Activated naive CD4-positive, alpha-beta T cell treated with anti-CD3 and anti-CD28 coated beads for 36 hours (primary cell): Measurements from ENCODE around the gene LIPA. TPM values are rescaled to one million over a fixed set of nuclear protein-coding genes. Genes with fewer than 3 reads are reported as not detected.

ENCODE experiments used
- CTCF ChIA-PET: fragments of 350-600 bp; sonication (Branson Sonifier 250); formaldehyde crosslinking; loops from one replicate; lab custom pipeline; 2021; ENCODE audit warnings: antibody characterized with exemption; lab: Charles Lee
- DNase-seq: peaks from one replicate; pipeline ENCODE4 v3.0.0-alpha.2; 2020
- H3K27ac Mint-ChIP-seq: one replicate; pipeline ENCODE4 v1.8.0; 2021; ENCODE audit warnings: mild to moderate bottlenecking, mixed read lengths
- H3K27me3 Mint-ChIP-seq: one replicate; pipeline ENCODE4 v1.8.0; 2021; ENCODE audit warnings: low read depth, mixed read lengths
- H3K36me3 Mint-ChIP-seq: one replicate; pipeline ENCODE4 v1.8.0; 2021; ENCODE audit warnings: low read depth, mixed read lengths
- H3K4me1 Mint-ChIP-seq: one replicate; pipeline ENCODE4 v1.8.0; 2021; ENCODE audit warnings: low read depth, mixed read lengths
- H3K4me3 Mint-ChIP-seq: one replicate; pipeline ENCODE4 v1.8.0; 2021; ENCODE audit warnings: mild to moderate bottlenecking, moderate library complexity, mixed read lengths
- H3K9me3 Mint-ChIP-seq: one replicate; pipeline ENCODE4 v1.8.0; 2021; ENCODE audit warnings: mixed read lengths
- intact Hi-C: fragments of 100-400 bp; cut with micrococcal nuclease; formaldehyde crosslinking; loops from one replicate; pipeline ENCODE4 v1.15.1; 2023
- total RNA-seq, 2 experiments: library from RNA; stranded (reverse); gene quantifications; one replicate each; pipeline ENCODE4 v1.2.3, GENCODE V29; 2021

Gene LIPA
- total RNA-seq, 2 experiments from 2014 or later: 16.1 to 17.2 TPM

DNA sequence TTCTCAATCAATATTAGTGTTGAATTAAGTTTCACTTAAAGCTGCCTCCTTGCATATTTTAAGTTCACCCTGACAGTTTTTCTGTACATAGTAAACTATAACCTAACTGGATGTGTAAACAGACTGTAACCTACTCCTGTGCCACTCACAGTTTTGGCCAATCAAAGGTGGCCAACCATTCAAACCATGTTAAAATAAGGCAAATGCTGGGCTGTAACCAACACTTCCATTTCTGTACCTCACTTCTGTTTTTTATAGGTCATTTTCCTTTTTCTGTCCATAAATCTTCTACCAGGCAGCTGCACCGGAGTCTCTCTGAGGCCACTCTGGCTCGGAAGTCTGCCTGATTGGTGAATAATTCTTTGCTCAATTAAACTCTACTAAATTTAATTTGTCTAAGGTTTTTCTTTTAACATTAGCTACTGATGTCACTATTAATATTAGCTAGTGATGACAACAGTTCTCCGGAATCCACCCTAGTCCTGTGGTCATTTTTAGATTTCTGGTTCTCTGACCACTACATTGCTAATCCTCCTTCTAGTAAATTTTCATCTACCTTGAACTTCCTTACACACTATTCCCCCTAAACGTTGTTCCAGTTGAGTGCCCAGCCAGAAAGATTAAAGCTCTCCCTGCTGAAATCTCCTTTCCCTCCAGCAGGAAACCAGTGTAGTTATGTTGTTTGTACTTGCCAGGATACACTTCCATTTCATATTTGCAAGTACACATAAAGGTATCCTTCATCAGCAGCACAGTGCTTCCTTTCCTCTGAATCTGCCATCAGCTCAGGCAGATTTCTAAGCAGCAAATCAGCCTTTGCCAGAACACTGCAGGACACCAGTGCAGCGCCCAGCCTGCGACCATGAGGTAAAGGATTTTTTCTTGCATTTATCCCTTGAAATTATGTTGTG is 31.7 kb upstream of the LIPA start:
- H3K36me3 Mint-ChIP-seq: no peaks in the 10 kb centered on the region
- H3K4me3 Mint-ChIP-seq: no peak overlapping the region
- H3K4me1 Mint-ChIP-seq: no peaks in the 10 kb centered on the region
- intact Hi-C loops: no loop called here
- no peak overlapping the region for H3K27ac Mint-ChIP-seq
- CTCF ChIA-PET: interaction anchor here (0.6 kb wide), 1 partner anchor 21 kb away, joined by 7 read pairs; no protein-coding TSS in a partner anchor
- DNase-seq: no peak
- H3K9me3 Mint-ChIP-seq: no peaks in the 10 kb centered on the region
- H3K27me3 Mint-ChIP-seq: no peaks in the 10 kb centered on the region

- intact Hi-C loops: no loop called here
- Mint-ChIP-seq H3K27ac (no peak overlapping the region), H3K4me3 (no peak overlapping the region), H3K27me3 (no peaks in the 10 kb centered on the region), H3K36me3 (no peaks in the 10 kb centered on the region), H3K9me3 (no peaks in the 10 kb centered on the region), H3K4me1 (no peaks in the 10 kb centered on the region)
- CTCF ChIA-PET: no interaction called here
- DNase-seq: no peak
These were observed 30.2 kb upstream of the LIPA start for GRCh38 chr10:89281606-89282395.

GRCh38 chr10:89280508-89280907 is 28.9 kb upstream of the LIPA start:
- CTCF ChIA-PET: no interaction called here
- intact Hi-C loops: no loop called here
- H3K27me3 Mint-ChIP-seq: no peaks in the 10 kb centered on the region
- no peaks in the 10 kb centered on the region for H3K4me1 Mint-ChIP-seq
- DNase-seq: no peak
- H3K27ac Mint-ChIP-seq: no peak overlapping the region
- no peak overlapping the region for H3K4me3 Mint-ChIP-seq
- H3K9me3 Mint-ChIP-seq: no peaks in the 10 kb centered on the region
- H3K36me3 Mint-ChIP-seq: no peaks in the 10 kb centered on the region

DNA sequence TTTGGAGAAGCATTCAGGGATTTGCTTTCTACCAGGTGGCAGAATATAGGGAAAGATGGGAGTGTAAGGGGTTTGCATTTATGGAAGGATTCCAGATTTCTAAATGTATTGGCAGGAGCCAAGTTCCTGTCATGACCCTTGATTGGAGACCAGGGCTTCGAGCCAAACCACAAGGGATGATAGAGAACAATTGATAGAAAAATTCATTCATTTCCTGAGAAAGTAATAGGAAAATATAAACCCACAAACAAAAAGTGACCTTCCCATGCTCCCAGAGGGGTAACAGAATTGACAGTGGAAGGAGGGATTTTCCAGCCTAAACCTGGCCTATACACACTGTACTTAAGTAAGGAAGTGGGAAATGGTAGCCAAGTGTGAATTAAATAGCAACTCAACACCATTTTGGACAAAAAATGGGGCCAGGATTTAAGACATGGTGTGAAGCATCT is 27.9 kb upstream of the LIPA start:
- H3K4me1 Mint-ChIP-seq: no peaks in the 10 kb centered on the region
- no peaks in the 10 kb centered on the region for H3K27me3 Mint-ChIP-seq
- H3K9me3 Mint-ChIP-seq: no peaks in the 10 kb centered on the region
- CTCF ChIA-PET: no interaction called here
- DNase-seq: no peak
- no peak overlapping the region for H3K4me3 Mint-ChIP-seq
- intact Hi-C loops: no loop called here
- no peak overlapping the region for H3K27ac Mint-ChIP-seq
- H3K36me3 Mint-ChIP-seq: no peaks in the 10 kb centered on the region

DNA sequence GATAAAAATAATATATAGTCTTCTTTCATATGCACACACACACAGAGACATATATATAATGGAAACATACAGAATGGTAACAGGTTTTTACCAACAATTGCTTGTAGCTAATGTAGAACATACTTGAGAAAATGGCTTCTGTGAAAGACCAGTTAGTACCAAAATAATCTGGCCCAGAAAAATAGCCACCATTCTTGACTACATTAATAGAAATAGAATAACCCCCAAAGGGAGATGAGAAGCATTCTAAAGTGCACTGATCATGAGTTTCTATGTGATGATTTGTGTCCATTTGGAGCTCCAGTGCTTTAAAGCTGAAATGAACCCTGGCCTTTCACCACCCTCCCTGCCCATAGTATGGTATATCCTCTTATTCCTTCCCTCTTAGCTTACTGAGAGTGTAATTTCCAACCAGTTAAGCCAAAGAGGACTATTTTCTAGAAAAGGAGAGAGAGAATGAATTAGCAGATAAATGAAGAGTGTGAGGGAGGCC is 27.4 kb upstream of the LIPA start:
- no peak for DNase-seq
- CTCF ChIA-PET: no interaction called here
- Mint-ChIP-seq H3K4me3 (no peak overlapping the region), H3K27me3 (no peaks in the 10 kb centered on the region), H3K4me1 (no peaks in the 10 kb centered on the region), H3K27ac (no peak overlapping the region), H3K9me3 (no peaks in the 10 kb centered on the region), H3K36me3 (no peaks in the 10 kb centered on the region)
- intact Hi-C loops: no loop called here

- CTCF ChIA-PET: no interaction called here
- Mint-ChIP-seq H3K4me1 (no peaks in the 10 kb centered on the region), H3K9me3 (no peaks in the 10 kb centered on the region), H3K27me3 (no peaks in the 10 kb centered on the region), H3K36me3 (no peaks in the 10 kb centered on the region), H3K27ac (no peak overlapping the region), H3K4me3 (no peak overlapping the region)
- intact Hi-C loops: no loop called here
- DNase-seq: no peak
These were observed 26.5 kb upstream of the LIPA start for GRCh38 chr10:89278034-89278535.

GRCh38 chr10:89275383-89275782 is 23.8 kb upstream of the LIPA start:
- H3K4me3 Mint-ChIP-seq: no peak overlapping the region
- no peaks in the 10 kb centered on the region for H3K27me3 Mint-ChIP-seq
- H3K27ac Mint-ChIP-seq: no peak overlapping the region
- DNase-seq: no peak
- no peaks in the 10 kb centered on the region for H3K9me3 Mint-ChIP-seq
- CTCF ChIA-PET: interaction anchor here (0.5 kb wide), 1 partner anchor 36 kb away, joined by 3 read pairs; no protein-coding TSS in a partner anchor
- H3K36me3 Mint-ChIP-seq: no peaks in the 10 kb centered on the region
- no peaks in the 10 kb centered on the region for H3K4me1 Mint-ChIP-seq
- intact Hi-C loops: no loop called here

- no peaks in the 10 kb centered on the region for H3K36me3 Mint-ChIP-seq
- no peaks in the 10 kb centered on the region for H3K4me1 Mint-ChIP-seq
- no peak overlapping the region for H3K4me3 Mint-ChIP-seq
- intact Hi-C loops: no loop called here
- H3K27me3 Mint-ChIP-seq: no peaks in the 10 kb centered on the region
- H3K9me3 Mint-ChIP-seq: no peaks in the 10 kb centered on the region
- H3K27ac Mint-ChIP-seq: no peak overlapping the region
- DNase-seq: no peak
- CTCF ChIA-PET: interaction anchor here (1.7 kb wide), 1 partner anchor 95 kb away, joined by 4 read pairs; no protein-coding TSS in a partner anchor
These were observed 23.4 kb upstream of the LIPA start for GRCh38 chr10:89274928-89275327.

DNA sequence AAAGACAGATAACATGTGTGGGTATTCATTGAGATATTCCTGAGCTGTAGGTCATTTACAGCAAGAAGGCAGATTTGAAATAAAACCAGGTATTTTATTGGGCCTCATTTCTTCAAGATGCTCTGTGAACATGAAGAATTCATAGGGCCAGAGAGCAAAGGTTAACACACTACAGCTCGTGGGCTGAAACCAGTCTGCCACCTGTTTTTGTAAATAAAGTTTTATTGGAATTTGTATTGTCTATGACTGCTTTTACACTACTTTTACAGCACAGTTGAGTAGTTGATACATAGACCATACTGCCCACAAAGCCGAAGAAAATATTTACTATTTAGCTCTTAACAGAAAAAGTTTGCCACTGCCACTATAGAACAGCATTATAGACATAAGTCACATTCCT is 22.1 kb upstream of the LIPA start:
- intact Hi-C loops: no loop called here
- CTCF ChIA-PET: interaction anchor here (1.7 kb wide), 1 partner anchor 96 kb away, joined by 4 read pairs; no protein-coding TSS in a partner anchor
- H3K27ac Mint-ChIP-seq: no peak overlapping the region

GRCh38 chr10:89271532-89271931 is 20.0 kb upstream of the LIPA start:
- CTCF ChIA-PET: interaction anchor here (0.6 kb wide), 1 partner anchor 21 kb away, joined by 3 read pairs; no protein-coding TSS in a partner anchor
- Mint-ChIP-seq H3K9me3 (no peaks in the 10 kb centered on the region), H3K27me3 (no peaks in the 10 kb centered on the region), H3K36me3 (no peaks in the 10 kb centered on the region), H3K27ac (no peak overlapping the region), H3K4me3 (no peak overlapping the region), H3K4me1 (no peaks in the 10 kb centered on the region)
- intact Hi-C loops: no loop called here
- no peak for DNase-seq

More for the DNA sequence above, 22.1 kb upstream of the LIPA start:
- DNase-seq: no peak
- no peaks in the 10 kb centered on the region for H3K36me3 Mint-ChIP-seq
- H3K4me1 Mint-ChIP-seq: no peaks in the 10 kb centered on the region
- no peak overlapping the region for H3K4me3 Mint-ChIP-seq
- H3K9me3 Mint-ChIP-seq: no peaks in the 10 kb centered on the region
- no peaks in the 10 kb centered on the region for H3K27me3 Mint-ChIP-seq

DNA sequence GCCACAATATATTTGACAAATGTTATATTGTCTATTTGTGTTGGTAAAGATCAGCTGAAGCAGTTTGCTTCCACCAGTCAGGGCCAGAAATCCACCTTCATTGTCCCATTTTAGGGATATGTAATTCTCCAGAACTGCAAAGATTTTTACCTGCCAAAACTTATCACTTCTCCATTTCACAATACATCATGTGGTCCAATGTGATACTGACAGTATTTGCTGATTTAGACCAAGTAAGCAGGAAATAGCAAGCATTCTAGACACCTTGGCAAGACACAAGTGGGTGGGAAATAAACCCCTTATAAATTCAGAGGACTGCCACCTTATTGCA is 18.5 kb upstream of the LIPA start:
- H3K27ac Mint-ChIP-seq: no peak overlapping the region

GRCh38 chr10:89269433-89270152 is 18.0 kb upstream of the LIPA start:
- Mint-ChIP-seq H3K36me3 (no peaks in the 10 kb centered on the region), H3K9me3 (no peaks in the 10 kb centered on the region), H3K27me3 (no peaks in the 10 kb centered on the region), H3K27ac (no peak overlapping the region), H3K4me1 (no peaks in the 10 kb centered on the region), H3K4me3 (no peak overlapping the region)
- intact Hi-C loops: no loop called here
- DNase-seq: no peak
- CTCF ChIA-PET: no interaction called here

More for the DNA sequence above, 18.5 kb upstream of the LIPA start:
- Mint-ChIP-seq H3K4me3 (no peak overlapping the region), H3K9me3 (no peaks in the 10 kb centered on the region), H3K36me3 (no peaks in the 10 kb centered on the region), H3K4me1 (no peaks in the 10 kb centered on the region), H3K27me3 (no peaks in the 10 kb centered on the region)
- DNase-seq: no peak
- intact Hi-C loops: no loop called here
- CTCF ChIA-PET: interaction anchor here (1.2 kb wide), 1 partner anchor 99 kb away, joined by 4 read pairs; no protein-coding TSS in a partner anchor
